A673 (cell line): ENCODE data around the gene HK1. TPM values are rescaled to one million over a fixed set of nuclear protein-coding genes. Genes with fewer than 3 reads are reported as not detected.

Experiments
- BruUV-seq: library from RNA; stranded (reverse); fragments of 400-500 nt; replicated peaks from 2 replicates; lab custom pipeline; 2021; lab: Mats Ljungman, UMichigan
- CTCF ChIA-PET: fragments of 300-600 bp; sonication (Branson Sonifier 250); formaldehyde crosslinking; loops from one replicate; lab custom pipeline; 2022; ENCODE audit warnings: antibody characterized with exemption; lab: Charles Lee
- POLR2A ChIA-PET: fragments of 300-600 bp; sonication (Branson Sonifier 250); formaldehyde crosslinking; loops from one replicate; lab custom pipeline; 2022; ENCODE audit warnings: antibody characterized with exemption; ENCODE audit not compliant: low non-redundant PET; lab: Charles Lee
- DNase-seq: peaks from one replicate; pipeline ENCODE4 v3.0.0-alpha.2; 2015; ENCODE audit warnings: low spot score
- H3K27ac ChIP-seq: fragments of 200-600 bp; sonication (generic); 2 replicates; pipeline ENCODE4 v1.5.1; 2016; ENCODE audit warnings: mixed run types, low read depth, mild to moderate bottlenecking, mixed read lengths, antibody characterized with exemption, low read length; ENCODE audit not compliant: poor library complexity, severe bottlenecking
- H3K27me3 ChIP-seq: fragments of 200-600 bp; sonication (generic); replicated peaks from 2 replicates; pipeline ENCODE4 v1.6.1; 2017; ENCODE audit warnings: mixed run types, low read depth, mild to moderate bottlenecking, mixed read lengths, antibody characterized with exemption, low read length; ENCODE audit not compliant: insufficient read depth, poor library complexity
- H3K36me3 ChIP-seq: fragments of 200-600 bp; sonication (generic); 2 replicates; pipeline ENCODE4 v1.6.1; 2016; ENCODE audit warnings: mixed run types, mild to moderate bottlenecking, mixed read lengths, antibody characterized with exemption, low read length; ENCODE audit not compliant: insufficient read depth, poor library complexity, severe bottlenecking
- H3K4me1 ChIP-seq: fragments of 200-600 bp; sonication (generic); 2 replicates; pipeline ENCODE4 v1.6.1; 2017; ENCODE audit warnings: mixed run types, mild to moderate bottlenecking, mixed read lengths, antibody characterized with exemption, low read length; ENCODE audit not compliant: insufficient read depth, poor library complexity, severe bottlenecking
- H3K4me3 ChIP-seq: fragments of 200-600 bp; sonication (generic); 2 replicates; pipeline ENCODE4 v1.5.1; 2016; ENCODE audit warnings: low read depth, mixed run types, mild to moderate bottlenecking, mixed read lengths, low read length; ENCODE audit not compliant: poor library complexity, severe bottlenecking
- H3K9me3 ChIP-seq: fragments of 200-600 bp; sonication (generic); 2 replicates; pipeline ENCODE4 v1.6.1; 2016; ENCODE audit warnings: mixed run types, low read depth, mild to moderate bottlenecking, mixed read lengths, antibody characterized with exemption, low read length; ENCODE audit not compliant: poor library complexity, severe bottlenecking
- CTCF ChIP-seq: fragments of 300-800, 200-600 bp; sonication (generic); conservative IDR thresholded peaks from 2 replicates; pipeline ENCODE4 v1.5.1; 2017; ENCODE audit warnings: low read depth, mild to moderate bottlenecking, antibody characterized with exemption, low read length, moderate library complexity, mixed read lengths
- EZH2 ChIP-seq: fragments of 200-600 bp; sonication (generic); IDR thresholded peaks from 2 replicates; pipeline ENCODE4 v1.6.1; 2017; ENCODE audit warnings: borderline replicate concordance, low read depth, mild to moderate bottlenecking, mixed read lengths, antibody characterized with exemption, low read length; ENCODE audit not compliant: poor library complexity, severe bottlenecking
- intact Hi-C: fragments of 100-400 bp; cut with micrococcal nuclease; formaldehyde crosslinking; loops from one replicate; pipeline ENCODE4 v1.10.0; 2022; ENCODE audit not compliant: unreplicated experiment
- total RNA-seq: library from RNA; stranded (reverse); gene quantifications from 2 replicates; pipeline ENCODE4 v1.2.3, GENCODE V29; 2021

HK1 gene
- total RNA-seq, 1 experiment from 2014 or later: 107 TPM

DNA sequence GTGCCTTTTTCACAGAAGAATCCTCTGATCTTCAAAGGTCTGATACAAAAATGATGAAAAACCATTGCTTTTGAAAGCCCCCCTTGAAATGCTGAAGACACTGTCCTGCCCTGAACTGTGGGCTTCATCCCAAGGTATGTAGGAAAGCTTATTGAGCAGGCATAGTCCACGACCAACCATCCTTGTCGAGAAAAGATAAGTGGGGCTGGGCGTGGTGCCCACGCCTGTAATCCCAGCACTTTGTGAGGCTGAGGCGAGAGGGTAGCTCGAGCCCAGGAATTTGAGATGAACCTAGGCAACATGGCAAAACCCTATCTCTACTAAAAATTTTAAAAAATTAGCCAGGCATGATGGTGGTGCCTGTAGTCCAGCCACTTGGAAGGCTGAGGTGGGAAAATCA lies 112.9 kb downstream of the HK1 start:
- TF ChIP-seq EZH2 (no peak), CTCF (no peak)
- CTCF ChIA-PET: interaction anchor here (0.9 kb wide), 1 partner anchor 15 kb away, joined by 3 read pairs; no protein-coding TSS in a partner anchor
- POLR2A ChIA-PET: interaction anchor here (0.6 kb wide), 1 partner anchor 28 kb away, joined by 3 read pairs; no protein-coding TSS in a partner anchor
- peaks cover 17% of the 10 kb centered on the region for H3K4me1 ChIP-seq
- H3K4me3 ChIP-seq: no peak overlapping the region
- H3K36me3 ChIP-seq: peaks cover 19% of the 10 kb centered on the region
- intact Hi-C loops: loop anchor here (10.0 kb wide), 1 partner anchor 296 kb away; no protein-coding TSS in a partner anchor
- no TSS peak for BruUV-seq
- no peak for DNase-seq
- H3K27me3 ChIP-seq: no peaks in the 10 kb centered on the region
- no peak overlapping the region for H3K27ac ChIP-seq
- no peaks in the 10 kb centered on the region for H3K9me3 ChIP-seq

DNA sequence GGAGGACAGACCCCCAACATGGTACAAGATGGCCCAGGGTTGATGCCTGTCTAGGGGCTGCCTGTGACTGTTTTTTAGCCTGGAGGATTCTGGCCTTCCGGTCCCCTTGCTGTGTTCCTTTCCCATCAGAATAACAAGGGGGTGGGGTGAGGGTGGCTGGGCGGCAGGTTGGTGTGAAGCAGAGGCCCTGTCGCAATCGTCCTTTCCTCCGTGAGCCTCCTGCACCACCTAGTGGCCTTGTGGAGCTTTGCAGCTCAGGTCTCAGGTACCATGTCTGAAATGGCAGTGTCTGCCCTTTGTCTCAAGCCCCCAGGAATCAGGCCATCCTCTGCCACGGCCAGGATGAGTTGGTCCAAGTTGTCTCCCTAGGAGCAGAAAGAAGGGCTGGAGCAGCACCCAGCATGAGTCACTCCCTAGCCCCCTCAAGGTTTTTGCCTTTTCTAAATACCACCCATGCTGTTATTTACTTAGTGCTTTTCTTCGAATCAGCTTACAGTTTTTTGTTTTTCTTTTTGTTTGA lies 114.2 kb downstream of the HK1 start:
- TF ChIP-seq CTCF: peak; percentile 92
- TF ChIP-seq EZH2: no peak
- POLR2A ChIA-PET: no interaction called here

DNA sequence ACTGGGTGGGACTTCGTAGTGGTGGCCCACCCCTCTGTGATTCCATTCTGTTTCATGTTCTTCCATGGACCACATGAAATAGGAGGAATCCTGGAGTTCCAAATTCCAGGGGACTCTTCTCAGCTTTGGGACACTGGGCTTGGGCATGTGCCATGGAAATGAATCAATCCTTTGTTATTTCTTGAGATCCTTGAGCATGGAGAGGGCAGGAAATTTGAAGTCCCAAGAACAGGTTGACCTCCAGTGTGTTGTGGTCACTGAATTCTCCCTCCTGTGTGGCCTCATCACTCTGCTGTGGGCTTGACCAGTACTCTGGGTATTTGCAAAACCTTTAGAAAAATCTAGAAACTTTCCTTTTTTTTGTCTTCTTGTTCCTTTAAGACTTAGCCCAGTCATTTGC lies 115.7 kb downstream of the HK1 start:
- ChIA-PET POLR2A (no interaction called here), CTCF (no interaction called here)
- BruUV-seq: no TSS peak

More for the DNA sequence above, 114.2 kb downstream of the HK1 start:
- BruUV-seq: no TSS peak
- CTCF ChIA-PET: interaction anchor here (0.6 to 1.0 kb wide), 6 partner anchors 16 to 411 kb away, joined by 3 to 16 read pairs (median 4); no protein-coding TSS in a partner anchor
- intact Hi-C loops: loop anchor here (1.0 to 10.0 kb wide), 2 partner anchors 155 to 298 kb away; no protein-coding TSS in a partner anchor
- H3K36me3 ChIP-seq: peaks cover 19% of the 10 kb centered on the region
- H3K27ac ChIP-seq: no peak overlapping the region
- no peaks in the 10 kb centered on the region for H3K9me3 ChIP-seq
- no peaks in the 10 kb centered on the region for H3K27me3 ChIP-seq
- H3K4me3 ChIP-seq: no peak overlapping the region
- peak; percentile 91 for DNase-seq
- peaks cover 24% of the 10 kb centered on the region for H3K4me1 ChIP-seq

More for the DNA sequence above, 115.7 kb downstream of the HK1 start:
- no peaks in the 10 kb centered on the region for H3K27me3 ChIP-seq
- no peak for DNase-seq
- TF ChIP-seq CTCF (no peak), EZH2 (no peak)
- H3K27ac ChIP-seq: no peak overlapping the region
- no peak overlapping the region for H3K4me3 ChIP-seq
- H3K9me3 ChIP-seq: no peaks in the 10 kb centered on the region
- intact Hi-C loops: loop anchor here (10.0 kb wide), 1 partner anchor 299 kb away; no protein-coding TSS in a partner anchor
- H3K4me1 ChIP-seq: peaks cover 39% of the 10 kb centered on the region
- peaks cover 7% of the 10 kb centered on the region for H3K36me3 ChIP-seq
